NCI-H2171 treated with DMSO at 0.1 percent for 48 hours (cell line): Measurements from ENCODE around the gene FNIP1.
"Not testable (repeated sequence)": the region's sequence is repeated elsewhere in the genome, so short reads cannot be mapped to it uniquely, and the experiment has no call there.

Source experiments
- DNase-seq: peaks from one replicate; lab custom pipeline; 2025; lab: John Stamatoyannopoulos, UW

The FNIP1 gene

GRCh38 chr5:131786900-131787692, 9.7 kb downstream of the FNIP1 start:
- no peak for DNase-seq

DNA sequence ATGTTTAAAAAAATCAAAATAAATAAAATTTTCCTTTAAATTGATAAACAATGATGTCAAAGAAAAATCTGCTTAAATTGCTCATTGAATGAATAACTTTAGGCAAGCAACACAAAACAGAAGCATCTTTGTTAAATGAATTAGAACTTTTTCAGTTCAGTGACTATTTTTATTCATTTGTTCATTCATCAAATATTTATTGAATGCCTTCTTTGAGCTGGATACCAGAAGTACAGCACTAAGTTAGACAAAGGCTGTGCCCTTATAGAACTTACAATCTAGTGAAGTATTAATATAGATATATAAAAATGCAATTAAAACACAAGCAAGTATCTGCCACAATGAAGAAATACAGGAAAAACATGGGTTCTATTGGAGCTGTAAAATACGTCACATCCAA, 10.8 kb downstream of the FNIP1 start:
- no peak for DNase-seq

- no peak for DNase-seq
Measured at GRCh38 chr5:131783874-131784273, 12.9 kb downstream of the FNIP1 start.

DNA sequence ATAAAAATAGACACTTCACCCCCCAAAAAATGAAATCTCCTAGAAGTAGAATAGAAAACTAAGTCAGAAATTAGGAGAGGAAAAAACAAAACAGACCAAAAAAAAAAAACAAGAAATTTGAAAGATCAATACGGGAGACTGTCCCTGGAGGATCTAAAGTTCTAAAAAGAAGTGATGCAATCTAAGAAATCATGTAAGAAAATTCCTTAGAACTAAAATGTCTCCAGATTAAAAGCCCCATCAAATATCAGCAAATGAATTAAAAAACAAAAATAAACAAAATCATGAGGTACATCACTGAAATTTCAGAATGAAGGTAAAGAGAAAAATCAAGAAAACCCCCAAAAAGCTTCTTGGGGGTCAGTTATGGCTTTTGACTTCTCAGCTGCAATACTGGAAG, 13.5 kb downstream of the FNIP1 start:
- DNase-seq, result no peak

GRCh38 chr5:131782717-131783116, 14.1 kb downstream of the FNIP1 start:
- DNase-seq, result no peak

- DNase-seq, result not testable (repeated sequence)
Measured at GRCh38 chr5:131778141-131778540, 18.7 kb downstream of the FNIP1 start.

DNA sequence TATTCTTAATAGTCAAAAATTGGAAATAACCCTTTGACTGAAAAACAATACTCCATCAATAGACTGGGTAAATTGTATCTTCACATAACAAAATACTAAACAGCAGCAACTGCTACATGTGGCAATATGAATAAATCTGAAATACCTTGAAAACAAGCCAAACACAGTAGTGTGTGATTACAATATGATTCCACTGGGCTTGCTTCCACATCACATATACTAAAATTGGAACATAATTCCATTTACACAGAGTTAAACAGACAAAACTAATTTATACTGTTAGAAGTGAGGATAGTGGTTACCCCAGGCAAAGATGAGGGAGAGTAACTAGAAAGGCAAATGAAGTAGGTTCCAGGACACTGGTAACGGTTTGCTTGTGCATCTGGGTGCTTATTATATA, 20.4 kb downstream of the FNIP1 start:
- no peak for DNase-seq

- no peak for DNase-seq
Measured at GRCh38 chr5:131774652-131775367, 22.0 kb downstream of the FNIP1 start.

- no peak for DNase-seq
Measured at GRCh38 chr5:131773805-131774204, 23.0 kb downstream of the FNIP1 start.

GRCh38 chr5:131771692-131772091, 25.1 kb downstream of the FNIP1 start:
- no peak for DNase-seq

DNA sequence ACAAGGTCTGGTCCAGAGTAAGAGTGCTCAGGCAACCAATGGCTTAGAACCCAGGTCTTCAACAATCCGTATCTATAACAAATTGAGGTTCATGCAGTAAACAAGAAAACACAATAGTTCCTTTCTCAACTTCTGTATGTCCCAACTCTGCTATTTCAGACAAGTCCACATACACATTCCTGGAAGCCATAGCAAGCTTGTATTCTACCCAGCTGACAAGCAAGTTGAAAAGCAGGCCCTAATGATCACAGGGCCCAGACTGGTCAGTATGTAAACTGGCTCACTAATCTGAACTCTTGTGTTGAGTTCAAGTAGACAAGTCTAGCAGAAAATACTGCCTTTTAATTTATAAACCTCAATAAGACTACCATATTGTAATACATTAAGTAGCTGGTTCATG, 26.9 kb downstream of the FNIP1 start:
- DNase-seq, result no peak

GRCh38 chr5:131769336-131769735, 27.5 kb downstream of the FNIP1 start:
- DNase-seq, result no peak

- no peak for DNase-seq
Measured at GRCh38 chr5:131767891-131768290, 28.9 kb downstream of the FNIP1 start.

- DNase-seq, result no peak
Measured at GRCh38 chr5:131766689-131767088, 30.1 kb downstream of the FNIP1 start.

DNA sequence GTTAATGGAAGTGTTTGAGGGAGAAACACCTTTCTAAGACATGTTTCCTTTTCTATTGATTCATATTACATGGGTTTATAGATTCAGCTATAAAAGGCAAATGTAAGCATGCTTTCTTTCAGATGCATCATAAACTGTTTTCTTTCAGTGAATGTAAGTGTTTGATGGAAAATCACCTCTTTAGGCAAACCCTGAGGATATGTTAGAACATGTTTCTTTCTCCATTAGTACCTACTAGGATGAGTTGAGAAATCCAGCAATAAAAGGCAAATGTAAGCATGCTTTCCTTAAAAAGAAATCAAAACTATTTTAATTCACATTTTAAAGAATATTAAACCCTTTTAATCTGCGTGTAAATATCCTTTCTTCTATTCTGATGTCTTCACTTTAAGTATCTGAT, 31.6 kb downstream of the FNIP1 start:
- DNase-seq, result no peak

- no peak for DNase-seq
Measured at GRCh38 chr5:131763968-131764367, 32.8 kb downstream of the FNIP1 start.

GRCh38 chr5:131760793-131761192, 36.0 kb downstream of the FNIP1 start:
- DNase-seq, result no peak

- DNase-seq, result no peak
Measured at GRCh38 chr5:131759704-131760103, 37.1 kb downstream of the FNIP1 start.

GRCh38 chr5:131758520-131758900, 38.3 kb downstream of the FNIP1 start:
- DNase-seq, result no peak

DNA sequence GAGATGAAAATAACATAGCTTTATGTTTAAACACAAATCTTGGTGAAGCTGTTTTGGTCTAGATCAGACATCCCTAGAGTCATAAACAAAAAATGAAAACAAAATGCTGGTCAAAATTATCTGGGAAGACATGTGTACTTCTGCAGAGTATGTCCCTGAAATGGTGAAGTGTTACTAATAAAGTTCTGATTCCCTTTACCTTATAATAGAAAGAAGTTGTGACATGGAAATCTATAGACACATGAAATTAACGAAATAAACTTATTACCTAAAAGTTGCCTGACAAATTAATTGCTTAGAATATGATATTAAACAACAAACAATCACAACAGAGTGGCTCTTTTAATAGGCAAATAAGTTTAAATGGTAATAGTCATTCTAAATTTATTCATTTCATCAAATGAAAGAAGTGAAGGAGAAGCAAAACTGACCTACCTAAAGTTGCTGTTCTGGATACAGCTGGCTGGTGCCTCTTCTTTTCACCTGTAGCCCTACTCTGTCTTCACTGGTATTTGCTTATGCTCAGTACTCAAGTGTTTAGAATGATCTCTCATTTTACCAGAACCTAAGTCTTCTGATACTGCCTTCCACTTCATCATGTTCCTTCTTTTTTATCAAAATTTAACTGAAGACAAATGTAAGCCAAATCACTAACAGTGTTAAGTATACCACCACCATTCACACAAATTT, 38.8 kb downstream of the FNIP1 start:
- no peak for DNase-seq

- no peak for DNase-seq
Measured at GRCh38 chr5:131756942-131757341, 39.9 kb downstream of the FNIP1 start.

DNA sequence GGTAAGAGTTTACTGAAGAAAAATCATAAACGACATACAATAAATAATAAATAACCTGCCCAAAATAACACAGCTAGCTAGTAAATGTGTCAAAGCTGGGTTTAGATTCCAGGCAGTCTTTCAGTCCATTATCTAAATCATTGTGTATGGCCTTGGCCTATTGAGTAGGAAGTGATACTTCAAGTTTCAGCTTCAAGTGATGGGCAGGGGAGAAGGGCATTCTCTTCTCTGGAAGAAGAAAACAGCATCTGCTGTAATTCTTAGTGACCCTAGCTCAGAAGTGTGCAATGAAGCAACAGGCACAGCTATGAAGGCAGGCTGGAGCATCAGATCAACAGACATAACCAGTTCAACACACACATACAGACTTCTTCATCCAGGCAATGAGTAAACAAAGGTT, 42.5 kb downstream of the FNIP1 start:
- DNase-seq, result no peak

DNA sequence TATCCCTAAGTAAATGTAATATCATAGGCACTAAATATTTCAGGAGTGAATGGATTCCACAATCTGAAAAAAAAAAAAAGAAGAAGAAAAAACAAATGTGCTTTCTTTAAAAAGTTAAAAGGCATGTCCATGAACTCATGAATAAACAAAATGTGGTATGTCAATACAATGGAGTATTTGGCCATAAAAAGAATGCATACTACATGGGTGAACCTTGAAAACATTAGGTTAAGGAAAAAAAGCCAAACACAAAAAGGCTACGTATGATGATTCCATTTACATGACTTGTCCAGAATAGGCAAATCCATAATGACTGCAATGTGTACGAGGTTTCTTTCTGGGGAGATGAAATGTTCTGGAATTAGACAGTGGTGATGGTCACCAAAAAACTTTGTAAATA, 45.3 kb downstream of the FNIP1 start:
- DNase-seq, result no peak
